Progenitor cell of endocrine pancreas (in vitro differentiated cells): ENCODE data around the gene ALG12. TPM values are rescaled to one million over a fixed set of nuclear protein-coding genes. Genes with fewer than 3 reads are reported as not detected.

Experiments used
- DNase-seq: peaks from one replicate; pipeline ENCODE4 v3.0.0; 2021; ENCODE audit warnings: low spot score; ENCODE audit not compliant: unreplicated experiment
- H3K27ac Mint-ChIP-seq: 2 replicates; pipeline ENCODE4 v1.8.0; 2021; ENCODE audit warnings: mild to moderate bottlenecking, moderate library complexity, mixed read lengths
- H3K27me3 Mint-ChIP-seq: 2 replicates; pipeline ENCODE4 v1.8.0; 2021; ENCODE audit warnings: mixed read lengths
- H3K36me3 Mint-ChIP-seq: 2 replicates; pipeline ENCODE4 v1.8.0; 2022; ENCODE audit warnings: mixed read lengths; ENCODE audit not compliant: insufficient read depth
- H3K4me1 Mint-ChIP-seq: 2 replicates; pipeline ENCODE4 v1.8.0; 2021; ENCODE audit warnings: low read depth, mixed read lengths
- H3K4me3 Mint-ChIP-seq: 2 replicates; pipeline ENCODE4 v1.8.0; 2021; ENCODE audit warnings: low read depth, mild to moderate bottlenecking, moderate library complexity, mixed read lengths
- H3K9me3 Mint-ChIP-seq: 2 replicates; pipeline ENCODE4 v1.8.0; 2021; ENCODE audit warnings: low read depth, mixed read lengths
- CTCF ChIP-seq: fragments of 200-600 bp; sonication (generic); IDR thresholded peaks from one replicate; pipeline ENCODE4 v1.5.0; 2021; ENCODE audit warnings: antibody characterized with exemption, mild to moderate bottlenecking; ENCODE audit not compliant: unreplicated experiment
- total RNA-seq: library from RNA; stranded (reverse); gene quantifications from 2 replicates; pipeline ENCODE4 v1.2.1, GENCODE V29; 2021

ALG12 gene
- total RNA-seq, 1 donor from 2014 or later, result 25.7 TPM

- H3K4me1 Mint-ChIP-seq, result no peaks in the 10 kb centered on the region
- H3K27ac Mint-ChIP-seq, result no peak overlapping the region
- DNase-seq, result no peak
- H3K36me3 Mint-ChIP-seq, result peaks cover 72% of the 10 kb centered on the region
- H3K27me3 Mint-ChIP-seq, result no peaks in the 10 kb centered on the region
- H3K4me3 Mint-ChIP-seq, result no peak overlapping the region
- TF ChIP-seq CTCF, result no peak
- peaks cover 4% of the 10 kb centered on the region for H3K9me3 Mint-ChIP-seq
Measured at GRCh38 chr22:49884503-49885260, 33.6 kb downstream of the ALG12 start.

- Mint-ChIP-seq H3K36me3 (peaks cover 68% of the 10 kb centered on the region), H3K4me1 (no peaks in the 10 kb centered on the region), H3K27me3 (no peaks in the 10 kb centered on the region), H3K4me3 (no peak overlapping the region), H3K27ac (no peak overlapping the region), H3K9me3 (no peaks in the 10 kb centered on the region)
- TF ChIP-seq CTCF, result no peak
- no peak for DNase-seq
Measured at GRCh38 chr22:49884075-49884474, 34.2 kb downstream of the ALG12 start.

- H3K27me3 Mint-ChIP-seq, result no peaks in the 10 kb centered on the region
- H3K27ac Mint-ChIP-seq, result no peak overlapping the region
- H3K9me3 Mint-ChIP-seq, result peaks cover 3% of the 10 kb centered on the region
- H3K4me3 Mint-ChIP-seq, result no peak overlapping the region
- no peak for DNase-seq
- TF ChIP-seq CTCF, result no peak
- no peaks in the 10 kb centered on the region for H3K4me1 Mint-ChIP-seq
- H3K36me3 Mint-ChIP-seq, result peaks cover 65% of the 10 kb centered on the region
Measured at GRCh38 chr22:49883294-49883640, 35.0 kb downstream of the ALG12 start.

- Mint-ChIP-seq H3K27me3 (no peaks in the 10 kb centered on the region), H3K9me3 (peaks cover 7% of the 10 kb centered on the region), H3K36me3 (peaks cover 65% of the 10 kb centered on the region), H3K4me3 (no peak overlapping the region), H3K4me1 (no peaks in the 10 kb centered on the region), H3K27ac (no peak overlapping the region)
- DNase-seq, result no peak
- TF ChIP-seq CTCF, result no peak
Measured at GRCh38 chr22:49882519-49883293, 35.5 kb downstream of the ALG12 start.

GRCh38 chr22:49881856-49882255 is 36.4 kb downstream of the ALG12 start:
- peaks cover 9% of the 10 kb centered on the region for H3K9me3 Mint-ChIP-seq
- H3K4me3 Mint-ChIP-seq, result no peak overlapping the region
- H3K27me3 Mint-ChIP-seq, result no peaks in the 10 kb centered on the region
- TF ChIP-seq CTCF, result no peak
- no peaks in the 10 kb centered on the region for H3K4me1 Mint-ChIP-seq
- H3K36me3 Mint-ChIP-seq, result peaks cover 59% of the 10 kb centered on the region
- no peak for DNase-seq
- H3K27ac Mint-ChIP-seq, result no peak overlapping the region
